HG02852 (cell line): Measurements from ENCODE around the gene SGCA.

Experiments used
- ATAC-seq: cut with Tn5 transposase; IDR thresholded peaks from one replicate; pipeline ENCODE4 v1.9.1; 2021; ENCODE audit warnings: mild to moderate bottlenecking, moderate library complexity; ENCODE audit not compliant: unreplicated experiment

Gene SGCA

DNA sequence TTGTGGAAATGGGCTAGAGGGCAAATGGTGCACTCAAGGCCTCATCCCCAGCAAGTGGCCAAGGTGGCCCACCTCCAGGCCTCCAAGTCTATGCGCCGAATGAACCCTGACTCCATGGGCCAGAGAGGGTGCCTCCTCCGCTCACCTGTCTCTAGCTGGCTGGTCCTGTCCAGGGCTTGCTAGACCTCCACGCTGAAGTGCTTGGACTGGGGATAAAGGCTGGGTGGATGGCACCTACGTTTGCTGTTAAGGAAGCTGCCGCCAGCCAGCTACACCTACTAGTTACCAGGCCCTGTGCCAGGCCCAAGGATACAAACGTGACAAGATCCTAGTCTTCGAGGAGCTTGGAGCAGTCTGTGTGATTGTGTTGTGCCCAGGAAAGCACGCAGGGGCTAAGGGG, 739 bp upstream of the SGCA start:
- ATAC-seq, result no peak

GRCh38 chr17:50165466-50165865, 339 bp upstream of the SGCA start:
- ATAC-seq, result no peak

GRCh38 chr17:50166518-50167181, 845 bp downstream of the SGCA start:
- ATAC-seq, result no peak

DNA sequence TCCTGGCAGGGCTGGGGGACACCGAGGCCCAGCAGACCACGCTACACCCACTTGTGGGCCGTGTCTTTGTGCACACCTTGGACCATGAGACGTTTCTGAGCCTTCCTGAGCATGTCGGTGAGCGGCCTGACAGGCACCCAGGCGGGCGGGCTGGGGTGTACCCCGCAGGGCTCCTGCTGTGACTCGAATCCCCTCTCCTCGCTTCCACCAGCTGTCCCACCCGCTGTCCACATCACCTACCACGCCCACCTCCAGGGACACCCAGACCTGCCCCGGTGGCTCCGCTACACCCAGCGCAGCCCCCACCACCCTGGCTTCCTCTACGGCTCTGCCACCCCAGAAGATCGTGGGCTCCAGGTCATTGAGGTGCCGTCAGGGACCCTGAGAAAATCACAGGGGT, 1.6 kb downstream of the SGCA start:
- ATAC-seq, result no peak

DNA sequence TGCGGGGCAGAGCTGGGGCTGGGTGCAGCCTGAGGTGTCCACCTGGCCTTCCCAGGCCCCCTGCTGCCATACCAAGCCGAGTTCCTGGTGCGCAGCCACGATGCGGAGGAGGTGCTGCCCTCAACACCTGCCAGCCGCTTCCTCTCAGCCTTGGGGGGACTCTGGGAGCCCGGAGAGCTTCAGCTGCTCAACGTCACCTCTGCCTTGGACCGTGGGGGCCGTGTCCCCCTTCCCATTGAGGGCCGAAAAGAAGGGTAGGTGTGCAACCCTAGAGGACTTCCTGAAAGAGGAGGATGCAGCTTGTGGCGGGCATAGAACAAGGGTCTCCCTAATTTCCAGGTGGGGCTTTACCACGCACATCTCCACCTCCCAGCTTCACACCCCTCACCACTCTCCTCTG, 2.5 kb downstream of the SGCA start:
- ATAC-seq, result no peak

DNA sequence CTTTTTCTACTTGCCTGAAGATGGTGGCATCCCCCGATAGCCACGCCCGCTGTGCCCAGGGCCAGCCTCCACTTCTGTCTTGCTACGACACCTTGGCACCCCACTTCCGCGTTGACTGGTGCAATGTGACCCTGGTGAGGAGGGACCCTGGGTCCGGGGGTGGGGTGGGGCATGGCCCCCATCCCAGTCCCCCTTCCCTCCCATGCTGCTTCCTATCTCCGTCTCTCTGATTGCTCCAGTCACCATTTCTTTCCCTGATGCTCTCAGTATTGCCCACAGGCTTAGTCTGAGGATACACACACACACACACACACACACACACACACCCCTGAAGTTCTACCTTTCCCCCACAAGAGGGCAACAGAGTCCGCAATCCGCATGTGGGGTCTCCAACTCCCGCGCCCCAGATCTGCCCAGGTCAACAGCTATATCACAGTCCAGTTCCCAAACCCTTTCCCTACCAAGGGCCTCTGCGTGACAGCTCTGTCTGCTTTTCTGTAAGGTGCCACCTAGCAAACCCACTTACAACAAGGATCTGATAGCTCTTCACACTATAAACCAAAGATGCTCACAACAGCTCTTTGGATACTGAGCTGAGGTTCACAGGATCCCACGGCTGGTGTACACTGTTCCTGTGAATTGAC, 3.4 kb downstream of the SGCA start:
- no peak for ATAC-seq

- ATAC-seq, result no peak
Measured at GRCh38 chr17:50169881-50170459, 4.2 kb downstream of the SGCA start.

DNA sequence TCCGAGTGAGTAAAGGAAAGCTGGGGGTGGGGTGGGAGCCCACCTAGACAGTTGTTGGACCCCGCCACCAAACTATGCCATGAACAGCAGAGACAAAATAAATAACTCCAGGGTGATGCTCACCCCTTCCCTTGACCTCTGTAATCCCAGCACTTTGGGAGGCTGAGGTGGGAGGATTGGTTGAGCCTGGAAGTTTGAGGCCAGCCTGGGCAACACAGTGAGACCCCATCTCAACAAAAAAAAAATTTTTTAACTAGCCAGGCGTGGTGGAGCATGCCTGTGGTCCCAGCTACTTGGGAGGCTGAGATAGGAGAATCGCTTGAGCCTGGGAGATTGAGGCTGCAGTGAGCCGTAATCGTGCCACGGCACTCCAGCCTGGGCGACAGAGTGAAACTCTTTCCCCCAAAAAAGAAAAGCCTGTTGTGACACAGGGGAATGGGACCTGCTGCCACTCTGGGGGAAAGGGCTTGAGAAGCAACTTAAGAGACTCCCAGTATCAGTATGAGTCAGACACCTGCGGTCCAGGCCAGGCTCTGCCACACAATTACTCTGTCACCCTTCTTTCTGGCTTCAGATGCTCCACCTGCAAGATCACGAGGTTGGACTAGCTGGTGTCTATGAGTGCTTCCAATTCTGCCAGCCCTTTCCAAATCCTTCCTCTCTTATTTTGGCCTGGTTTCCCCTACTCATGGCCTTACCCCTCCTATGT, 5.0 kb downstream of the SGCA start:
- ATAC-seq, result no peak

DNA sequence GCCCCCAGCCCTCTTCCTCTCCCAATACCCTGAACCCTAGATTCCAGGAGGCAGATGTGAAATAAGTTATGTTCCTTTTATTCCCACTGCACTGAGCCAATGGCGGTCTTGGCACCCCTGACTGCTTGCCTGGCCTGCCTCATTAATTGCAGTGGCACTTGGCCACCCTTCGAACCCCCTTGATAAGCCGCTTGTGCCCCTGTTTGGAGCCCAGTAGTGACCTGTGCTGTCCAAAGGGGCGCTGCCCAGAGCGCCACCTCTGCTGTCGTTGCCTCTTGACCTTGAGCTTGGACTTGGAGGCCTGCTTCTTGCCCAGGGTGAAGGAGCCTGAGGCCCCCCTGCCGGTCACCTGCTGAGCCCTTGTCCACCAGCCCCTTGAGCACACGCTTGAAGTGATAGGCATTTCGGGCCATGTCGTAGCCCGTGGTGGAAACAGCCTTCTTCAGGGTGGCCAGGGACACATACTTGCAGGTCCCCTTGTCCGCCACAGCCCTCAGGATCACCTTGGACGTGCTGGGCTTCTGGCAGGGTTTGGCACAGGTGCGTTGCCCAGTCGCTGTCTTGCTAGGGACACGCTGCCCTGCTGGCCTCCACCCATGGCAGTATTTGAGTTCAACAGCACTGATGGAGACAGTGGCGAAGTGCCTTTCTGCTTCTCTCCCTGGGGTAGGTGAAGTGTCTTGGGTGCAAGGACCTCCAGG, 5.7 kb downstream of the SGCA start:
- no peak for ATAC-seq

- no peak for ATAC-seq
Measured at GRCh38 chr17:50172130-50172529, 6.3 kb downstream of the SGCA start.

GRCh38 chr17:50172936-50173334, 7.1 kb downstream of the SGCA start:
- ATAC-seq, result no peak

DNA sequence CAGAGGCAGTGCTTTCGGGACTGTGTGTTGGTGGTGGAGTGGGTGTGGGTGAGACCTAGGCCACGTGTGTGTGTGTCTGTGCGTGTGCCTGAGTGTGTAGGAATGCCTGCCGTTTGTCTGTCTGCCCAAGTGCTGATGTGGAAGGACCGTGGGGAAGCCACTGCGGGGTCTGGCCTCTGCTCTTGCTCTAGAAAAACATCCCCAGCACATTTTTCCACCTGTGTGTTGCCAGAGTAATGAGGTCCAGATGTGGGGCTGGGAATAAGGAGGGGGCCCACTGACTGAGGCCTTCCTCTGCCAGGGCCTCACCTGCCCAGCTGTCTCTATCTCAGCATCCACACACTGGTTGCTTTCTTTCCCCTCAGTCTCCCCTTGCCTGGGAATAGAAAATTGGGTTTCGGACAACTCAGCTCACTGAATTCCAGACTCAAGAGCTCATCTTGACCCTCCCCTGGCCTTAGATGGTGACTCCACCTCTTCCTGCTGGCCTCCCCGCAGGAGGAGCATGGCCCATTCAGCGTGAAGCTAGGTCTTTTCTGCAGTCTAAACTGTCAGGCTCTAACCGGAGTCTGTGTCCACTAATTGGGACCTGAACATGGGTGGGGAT, 7.6 kb downstream of the SGCA start:
- ATAC-seq, result no peak

DNA sequence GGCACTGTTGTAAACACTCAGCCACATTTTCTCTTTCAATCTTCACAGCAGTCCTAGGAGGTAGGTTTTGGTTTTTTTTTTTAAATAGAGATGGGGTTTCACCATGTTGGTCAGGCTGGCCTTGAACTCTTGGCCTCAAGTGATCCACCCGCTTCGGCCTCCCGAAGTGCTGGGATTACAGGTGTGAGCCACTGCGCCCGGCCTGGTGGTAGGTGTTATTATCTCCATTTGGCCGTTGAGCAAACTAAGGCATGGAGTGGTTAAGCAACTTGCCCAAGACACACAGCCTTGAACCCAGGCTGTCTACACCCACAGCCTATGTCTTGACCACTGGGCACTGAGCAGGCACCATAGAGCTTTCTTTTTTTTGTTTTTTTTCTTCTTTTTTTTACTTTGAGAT, 8.6 kb downstream of the SGCA start:
- no peak for ATAC-seq

GRCh38 chr17:50175035-50175807, 9.4 kb downstream of the SGCA start:
- no peak for ATAC-seq

DNA sequence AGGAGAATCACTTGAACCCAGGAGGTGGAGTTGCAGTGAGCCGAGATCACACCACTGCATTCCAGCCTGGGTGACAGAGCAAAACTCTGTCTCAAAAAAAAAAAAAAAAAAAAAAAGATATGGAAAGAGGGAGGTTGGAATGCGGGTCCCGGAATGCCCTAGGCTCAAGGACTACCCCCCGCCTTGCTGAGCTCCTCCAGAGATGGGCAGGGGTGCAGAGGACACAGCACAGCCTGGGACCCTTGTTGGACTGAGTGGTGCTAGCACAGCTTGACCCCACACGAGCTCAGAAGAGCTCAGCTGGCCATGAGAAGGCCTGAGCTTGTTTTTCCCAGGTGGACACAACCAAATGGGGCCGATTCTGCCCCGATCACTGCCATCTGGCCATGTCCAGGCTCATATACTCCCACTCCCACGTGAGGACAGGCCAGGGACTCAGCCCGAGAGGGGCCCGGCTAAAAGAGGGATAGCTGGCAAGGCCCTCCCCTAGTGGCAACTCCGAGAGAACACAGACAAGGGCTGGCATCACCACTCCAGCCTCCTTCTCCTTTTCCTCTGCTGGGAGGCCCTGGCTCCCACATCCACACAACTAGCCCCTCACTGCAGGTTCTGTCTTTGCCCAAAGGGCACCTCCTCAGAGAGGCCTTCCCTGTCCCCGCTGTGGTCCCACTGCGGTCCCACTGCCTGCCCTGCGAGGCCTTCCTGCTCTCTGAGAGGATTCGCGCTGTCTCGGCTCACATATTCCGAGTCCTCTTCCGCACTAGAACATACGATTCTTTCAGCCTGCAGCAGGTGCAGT, 11.0 kb downstream of the SGCA start:
- ATAC-seq, result no peak

GRCh38 chr17:50177476-50177875, 11.7 kb downstream of the SGCA start:
- ATAC-seq, result no peak

- no peak for ATAC-seq
Measured at GRCh38 chr17:50177983-50178834, 12.4 kb downstream of the SGCA start.

DNA sequence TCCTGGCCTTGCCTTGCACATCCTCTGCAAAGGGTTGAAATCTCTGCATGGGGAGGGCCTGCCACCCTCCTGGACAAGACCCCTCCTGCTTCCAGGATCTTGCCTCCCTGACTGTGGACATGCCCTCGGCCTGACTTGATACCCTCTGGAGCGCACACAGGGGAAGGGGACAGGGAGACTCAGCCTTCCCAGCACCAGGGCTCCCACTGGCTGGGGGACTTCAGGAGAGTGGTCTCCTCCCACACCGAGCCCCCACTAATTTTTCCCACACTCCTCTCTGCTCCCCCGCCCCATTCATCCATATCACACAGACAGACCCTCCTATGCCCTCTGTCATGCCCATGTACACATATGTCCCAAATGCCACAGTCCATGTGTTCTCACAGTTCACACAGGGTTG, 14.3 kb downstream of the SGCA start:
- ATAC-seq, result no peak
